GM21576 (cell line): ENCODE data around the gene GLG1.

ENCODE experiments used
- ATAC-seq: cut with Tn5 transposase; IDR thresholded peaks from one replicate; pipeline ENCODE4 v1.9.1; 2021; ENCODE audit warnings: mild to moderate bottlenecking, moderate library complexity; ENCODE audit not compliant: unreplicated experiment

Gene GLG1

GRCh38 chr16:74611721-74612120, 4.8 kb upstream of the GLG1 start:
- ATAC-seq: no peak

- no peak for ATAC-seq
Measured at GRCh38 chr16:74608944-74609343, 2.0 kb upstream of the GLG1 start.

DNA sequence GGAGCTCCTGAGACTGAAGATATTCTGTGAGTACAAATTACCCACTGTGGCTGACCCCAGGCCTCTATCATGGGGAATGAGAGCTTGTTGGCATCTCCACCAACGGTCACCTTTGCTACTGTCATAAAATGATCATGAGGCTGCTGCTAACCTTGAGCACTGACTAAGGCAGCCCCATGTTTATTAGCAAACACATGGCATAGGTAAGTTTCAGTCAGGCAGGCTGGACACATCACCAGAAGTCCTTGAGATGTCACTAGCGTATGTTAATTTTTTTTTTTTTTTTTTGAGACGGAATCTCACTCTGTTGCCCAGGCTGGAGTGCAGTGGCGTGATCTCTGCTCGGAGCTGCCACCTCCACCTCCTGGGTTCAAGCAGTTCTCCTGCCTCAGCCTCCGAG, 1.5 kb upstream of the GLG1 start:
- ATAC-seq: no peak

- no peak for ATAC-seq
Measured at GRCh38 chr16:74607962-74608356, 1.0 kb upstream of the GLG1 start.

DNA sequence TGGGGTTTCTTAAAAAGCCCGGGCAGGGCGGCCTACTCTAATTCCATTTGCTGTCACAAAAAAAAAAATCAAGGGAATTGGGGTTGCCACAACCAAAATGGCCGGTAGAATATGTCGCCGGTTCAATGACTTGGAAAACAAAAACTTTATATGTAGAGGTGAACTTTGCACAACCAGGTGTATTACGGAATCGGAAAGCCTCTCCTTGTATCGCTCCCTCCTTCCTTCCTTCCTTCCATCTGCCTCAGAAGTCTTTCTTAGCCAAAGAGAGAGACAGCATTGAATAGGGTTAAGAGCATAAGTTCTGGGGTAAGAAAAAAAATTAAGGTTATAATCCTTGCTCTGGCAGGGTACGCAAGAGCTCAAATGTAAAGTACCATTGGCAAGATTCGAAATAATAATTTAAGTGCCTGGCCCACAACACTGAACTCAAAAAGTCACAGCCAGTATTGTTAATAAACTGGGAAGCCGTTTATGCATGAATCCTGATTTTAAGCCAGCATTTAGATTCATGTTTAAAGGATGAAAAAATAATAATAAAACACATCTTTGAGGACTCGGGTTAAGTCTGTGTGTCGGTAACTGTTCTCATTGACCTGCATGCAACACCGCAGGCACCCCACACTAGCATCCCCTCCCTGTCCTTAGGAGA, 522 bp upstream of the GLG1 start:
- ATAC-seq: peak; percentile 28

DNA sequence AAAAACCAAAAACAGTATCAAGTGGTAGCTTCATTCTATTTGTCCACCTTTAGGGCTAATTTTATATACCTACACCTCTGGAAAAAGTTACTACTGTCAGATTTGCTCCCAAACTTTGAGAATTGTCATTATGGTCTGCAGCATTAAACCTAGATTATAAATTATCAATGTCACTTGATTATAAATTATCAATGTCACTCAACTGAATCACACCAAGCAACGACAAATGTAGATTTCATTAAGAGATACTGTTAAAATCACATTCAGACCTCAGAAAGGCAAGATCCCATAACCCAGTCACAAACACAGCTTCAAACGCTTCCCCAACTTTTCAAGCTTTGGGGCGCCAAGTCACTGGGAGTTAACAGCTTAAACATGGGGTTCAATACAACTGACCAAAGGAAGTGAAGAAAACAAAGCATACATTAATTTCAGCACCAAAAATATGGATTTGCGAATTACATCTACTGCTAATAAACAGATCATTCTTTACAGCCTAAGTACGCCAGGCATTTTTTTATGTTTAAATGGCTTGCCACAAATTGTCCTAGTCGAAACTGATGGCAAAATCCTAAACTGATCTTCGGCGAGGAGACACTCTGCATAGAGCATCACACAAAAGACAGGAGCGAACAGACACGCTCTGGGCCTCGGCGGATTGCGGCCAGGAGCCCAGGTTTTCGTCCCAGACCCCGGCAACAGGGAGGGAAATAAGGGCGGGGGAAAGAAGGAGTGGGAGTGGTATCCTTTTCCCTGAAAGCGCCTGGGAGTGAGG, 981 bp downstream of the GLG1 start:
- ATAC-seq: no peak

- no peak for ATAC-seq
Measured at GRCh38 chr16:74605332-74605731, 1.6 kb downstream of the GLG1 start.

DNA sequence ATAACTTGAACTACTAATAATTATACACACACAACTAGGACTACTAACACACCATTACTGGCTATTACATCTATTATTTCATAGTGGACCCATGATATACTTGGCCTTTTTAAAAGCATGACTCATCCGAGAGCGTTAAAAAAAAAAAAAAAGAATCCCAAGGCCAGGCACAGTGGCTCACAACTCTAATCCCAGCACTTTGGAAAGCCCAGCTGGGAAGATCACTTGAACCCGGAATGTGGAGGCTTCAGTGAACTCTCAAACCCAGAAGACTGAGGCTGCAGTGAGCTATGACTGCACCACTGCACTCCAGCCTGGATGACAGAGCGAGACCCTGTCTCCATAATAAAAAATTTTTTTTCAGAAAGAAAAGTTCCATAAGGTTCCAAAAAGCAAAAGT, 3.1 kb downstream of the GLG1 start:
- no peak for ATAC-seq

GRCh38 chr16:74601126-74601871, 5.6 kb downstream of the GLG1 start:
- ATAC-seq: peak; percentile 79

- ATAC-seq: no peak
Measured at GRCh38 chr16:74596586-74596985, 10.3 kb downstream of the GLG1 start.

- no peak for ATAC-seq
Measured at GRCh38 chr16:74592847-74593246, 14.1 kb downstream of the GLG1 start.

DNA sequence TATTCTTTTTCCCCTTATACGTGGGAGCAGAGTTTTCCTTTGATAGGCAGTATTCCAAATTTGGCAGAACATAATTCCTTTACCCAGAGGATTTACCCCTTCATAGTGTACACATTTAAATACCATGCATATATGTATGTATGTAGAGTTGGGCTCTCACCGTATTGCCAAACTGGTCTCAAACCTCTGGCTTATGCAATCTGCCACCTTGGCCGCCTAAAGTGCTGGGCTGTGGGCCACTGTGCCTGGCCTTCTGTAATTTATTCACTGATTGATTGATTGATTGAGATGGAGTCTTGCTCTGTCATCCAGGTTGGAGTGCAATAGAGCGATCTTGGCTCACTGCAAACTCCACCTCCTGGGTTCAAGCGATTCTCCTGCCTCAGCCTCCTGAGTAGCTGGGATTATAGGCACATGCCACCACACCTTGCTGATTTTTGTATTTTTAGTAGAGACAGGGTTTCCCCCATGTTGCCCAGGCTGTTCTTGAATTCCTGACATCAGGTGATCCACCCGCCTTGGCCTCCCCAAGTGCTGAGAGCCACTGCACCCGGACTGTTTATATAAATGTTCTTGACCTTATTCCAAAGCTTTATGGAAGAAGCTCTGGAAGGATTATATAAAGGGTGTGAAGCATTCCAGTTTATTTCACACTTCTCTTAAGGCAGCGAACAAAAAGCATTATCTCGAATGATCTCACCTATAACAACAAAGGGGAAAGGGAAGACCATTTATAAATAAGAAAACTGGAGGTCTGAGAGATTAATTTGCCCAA, 14.9 kb downstream of the GLG1 start:
- no peak for ATAC-seq

GRCh38 chr16:74586948-74587347, 20.0 kb downstream of the GLG1 start:
- no peak for ATAC-seq

GRCh38 chr16:74585846-74586443, 21.0 kb downstream of the GLG1 start:
- no peak for ATAC-seq

DNA sequence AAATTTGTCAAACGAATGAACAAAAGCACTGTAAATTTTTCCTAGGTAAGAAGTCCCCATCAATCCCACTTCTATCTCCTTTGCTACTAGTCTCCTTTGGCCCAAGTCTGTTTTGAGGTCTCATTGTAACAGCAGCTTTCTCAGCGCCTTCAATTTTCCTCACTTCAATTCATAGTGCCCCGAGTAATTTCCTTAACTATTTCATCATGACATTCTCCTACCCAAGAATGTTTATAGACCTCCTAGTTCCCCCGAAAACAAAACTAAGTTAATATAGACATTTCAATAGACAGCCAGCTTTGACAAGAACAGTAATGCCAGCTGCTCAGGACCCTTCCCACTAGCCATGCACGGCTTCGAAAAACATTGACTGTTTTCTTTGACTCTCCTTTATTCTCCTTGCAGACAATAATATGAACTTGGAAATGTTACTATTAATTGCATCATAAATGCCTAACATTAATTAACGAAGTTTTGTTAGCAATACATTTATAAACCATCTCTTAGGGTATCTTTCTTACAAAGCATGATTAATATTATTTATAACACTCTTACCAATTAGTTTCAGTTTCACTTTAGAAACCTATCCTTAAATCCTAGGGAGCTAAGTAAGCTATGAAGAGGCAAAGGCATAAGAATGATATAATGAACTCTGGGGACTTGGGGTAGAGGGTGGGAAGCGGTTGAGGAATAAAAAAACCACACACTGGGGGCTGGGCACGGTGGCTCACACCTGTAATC, 22.8 kb downstream of the GLG1 start:
- ATAC-seq: no peak

DNA sequence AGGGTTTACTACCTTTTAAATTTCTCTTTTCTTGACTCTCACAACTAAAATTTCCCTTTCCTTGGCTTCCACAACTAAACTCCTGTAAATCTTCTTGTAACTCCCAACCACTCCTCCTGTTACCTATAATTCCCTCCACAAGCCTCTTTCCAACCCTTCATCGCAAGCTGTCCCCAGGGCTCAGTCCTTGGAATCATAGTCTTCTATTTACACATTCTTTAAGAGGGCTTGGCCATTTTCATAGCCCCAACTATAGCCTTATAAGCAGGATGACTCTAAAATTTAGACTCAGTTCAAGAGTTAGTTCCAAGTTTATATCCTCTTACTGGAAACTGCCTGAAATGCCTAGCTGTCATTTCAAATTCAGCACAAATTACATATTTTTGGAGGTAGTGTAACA, 23.9 kb downstream of the GLG1 start:
- ATAC-seq: no peak

- ATAC-seq: peak; percentile 72
Measured at GRCh38 chr16:74580833-74581232, 26.1 kb downstream of the GLG1 start.

GRCh38 chr16:74578838-74579237, 28.1 kb downstream of the GLG1 start:
- no peak for ATAC-seq

GRCh38 chr16:74578433-74578832, 28.5 kb downstream of the GLG1 start:
- no peak for ATAC-seq

GRCh38 chr16:74577882-74578366, 29.0 kb downstream of the GLG1 start:
- ATAC-seq: no peak
